AG04450 (cell line): ENCODE results near the gene RSBN1. TPM values are rescaled to one million over a fixed set of nuclear protein-coding genes. Genes with fewer than 3 reads are reported as not detected.

Source experiments
- CTCF ChIA-PET: fragments of 300-600, 350-600 bp; formaldehyde crosslinking; extraction: SDS; loops from one replicate; lab custom pipeline; 2022; ENCODE audit warnings: antibody characterized with exemption, inconsistent platforms; lab: Charles Lee
- POLR2A ChIA-PET: fragments of 350-600 bp; formaldehyde crosslinking; extraction: SDS; loops from one replicate; lab custom pipeline; 2021; ENCODE audit warnings: antibody characterized with exemption, inconsistent platforms; lab: Yijun Ruan, JAX
- DNase-seq: peaks from one replicate; pipeline ENCODE4 v3.0.0-alpha.2; 2011; ENCODE audit warnings: low read depth, low spot score
- H3K27ac ChIP-seq: one replicate; pipeline ENCODE4 v1.5.1; 2012; ENCODE audit warnings: low read depth, low read length, control low read depth
- H3K27me3 ChIP-seq: one replicate; pipeline ENCODE4 v1.6.0; 2012; ENCODE audit warnings: low read length; ENCODE audit not compliant: control insufficient read depth, insufficient read depth
- H3K4me3 ChIP-seq: 2 replicates; pipeline ENCODE4 v1.5.1; 2011; ENCODE audit warnings: mild to moderate bottlenecking, low read depth, low read length, control low read depth
- H3K9me3 ChIP-seq: 2 replicates; pipeline ENCODE4 v1.5.1; 2012; ENCODE audit warnings: low read length; ENCODE audit not compliant: control insufficient read depth, insufficient read depth
- polyA plus RNA-seq: library from polyadenylated mRNA; depleted of rRNA; stranded (reverse); fragments of >200 nt; gene quantifications from 2 replicates; pipeline ENCODE4 v1.2.3, GENCODE V29; 2011
- TF ChIP-seq, protein P1 (sequence below): IDR thresholded peaks from 2 replicates; pipeline ENCODE4 v1.5.1; 2011; ENCODE audit warnings: low read depth, low read length, control low read depth, inconsistent platforms

Gene RSBN1
- polyA plus RNA-seq, 1 experiment: 12.2 TPM

GRCh38 chr1:113786069-113786468 is 26.2 kb downstream of the RSBN1 start:
- TF ChIP-seq, protein P1, sequence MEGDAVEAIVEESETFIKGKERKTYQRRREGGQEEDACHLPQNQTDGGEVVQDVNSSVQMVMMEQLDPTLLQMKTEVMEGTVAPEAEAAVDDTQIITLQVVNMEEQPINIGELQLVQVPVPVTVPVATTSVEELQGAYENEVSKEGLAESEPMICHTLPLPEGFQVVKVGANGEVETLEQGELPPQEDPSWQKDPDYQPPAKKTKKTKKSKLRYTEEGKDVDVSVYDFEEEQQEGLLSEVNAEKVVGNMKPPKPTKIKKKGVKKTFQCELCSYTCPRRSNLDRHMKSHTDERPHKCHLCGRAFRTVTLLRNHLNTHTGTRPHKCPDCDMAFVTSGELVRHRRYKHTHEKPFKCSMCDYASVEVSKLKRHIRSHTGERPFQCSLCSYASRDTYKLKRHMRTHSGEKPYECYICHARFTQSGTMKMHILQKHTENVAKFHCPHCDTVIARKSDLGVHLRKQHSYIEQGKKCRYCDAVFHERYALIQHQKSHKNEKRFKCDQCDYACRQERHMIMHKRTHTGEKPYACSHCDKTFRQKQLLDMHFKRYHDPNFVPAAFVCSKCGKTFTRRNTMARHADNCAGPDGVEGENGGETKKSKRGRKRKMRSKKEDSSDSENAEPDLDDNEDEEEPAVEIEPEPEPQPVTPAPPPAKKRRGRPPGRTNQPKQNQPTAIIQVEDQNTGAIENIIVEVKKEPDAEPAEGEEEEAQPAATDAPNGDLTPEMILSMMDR: no peak
- DNase-seq: no peak
- H3K4me3 ChIP-seq: no peak overlapping the region
- ChIA-PET CTCF (no interaction called here), POLR2A (no interaction called here)
- no peaks in the 10 kb centered on the region for H3K9me3 ChIP-seq
- H3K27me3 ChIP-seq: no peaks in the 10 kb centered on the region
- H3K27ac ChIP-seq: no peak overlapping the region

GRCh38 chr1:113784104-113784779 is 28.0 kb downstream of the RSBN1 start:
- H3K4me3 ChIP-seq: no peak overlapping the region
- CTCF ChIA-PET: interaction anchor here (0.9 kb wide), 1 partner anchor 9 kb away, joined by 3 read pairs; no protein-coding TSS in a partner anchor
- H3K27ac ChIP-seq: no peak overlapping the region

DNA sequence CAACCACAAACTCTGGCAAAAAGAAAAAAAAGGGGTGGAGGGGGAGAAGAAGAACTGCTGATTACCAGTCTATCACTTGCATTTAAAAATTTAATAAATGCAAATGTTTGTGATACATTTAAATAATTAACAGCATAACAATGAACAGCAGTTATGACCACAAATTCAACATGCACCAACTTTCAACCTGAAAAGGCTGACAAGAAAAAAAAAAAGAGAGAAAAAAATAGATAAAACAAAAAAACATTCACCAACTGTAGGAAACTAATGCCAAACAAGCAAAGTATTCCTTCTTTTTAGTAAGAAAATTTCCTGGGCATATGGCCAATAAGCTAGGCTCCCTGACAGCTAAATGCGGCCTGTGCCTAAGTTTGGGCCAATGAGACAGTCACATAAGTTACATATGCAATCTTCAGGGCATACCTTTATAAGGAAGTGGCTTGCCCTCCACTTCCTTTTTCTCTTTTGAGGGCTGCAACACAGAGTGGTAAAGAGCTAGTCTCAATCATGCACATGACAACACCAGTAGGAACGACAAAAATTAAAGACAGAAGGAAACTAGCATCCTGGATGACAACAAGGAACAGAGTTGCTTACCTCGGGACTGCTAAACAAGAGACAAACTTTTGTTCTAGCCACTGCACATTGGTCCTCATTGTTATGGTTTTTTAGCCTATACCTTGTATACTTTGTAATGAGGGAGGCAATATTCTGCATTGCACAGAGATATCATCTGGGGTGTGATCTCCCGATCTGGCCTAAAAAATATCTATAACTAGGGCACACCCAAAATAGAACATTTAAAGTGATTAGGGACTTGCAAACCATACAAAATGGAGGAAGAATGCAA is 28.8 kb downstream of the RSBN1 start:
- ChIA-PET CTCF (no interaction called here), POLR2A (no interaction called here)
- TF ChIP-seq, protein P1: no peak
- Histone ChIP-seq H3K9me3 (no peaks in the 10 kb centered on the region), H3K27ac (no peak overlapping the region), H3K4me3 (no peak overlapping the region), H3K27me3 (no peaks in the 10 kb centered on the region)
- no peak for DNase-seq

More at GRCh38 chr1:113784104-113784779, 28.0 kb downstream of the RSBN1 start:
- DNase-seq: no peak
- Histone ChIP-seq H3K27me3 (no peaks in the 10 kb centered on the region), H3K9me3 (no peaks in the 10 kb centered on the region)
- POLR2A ChIA-PET: no interaction called here
- TF ChIP-seq, protein P1: no peak

DNA sequence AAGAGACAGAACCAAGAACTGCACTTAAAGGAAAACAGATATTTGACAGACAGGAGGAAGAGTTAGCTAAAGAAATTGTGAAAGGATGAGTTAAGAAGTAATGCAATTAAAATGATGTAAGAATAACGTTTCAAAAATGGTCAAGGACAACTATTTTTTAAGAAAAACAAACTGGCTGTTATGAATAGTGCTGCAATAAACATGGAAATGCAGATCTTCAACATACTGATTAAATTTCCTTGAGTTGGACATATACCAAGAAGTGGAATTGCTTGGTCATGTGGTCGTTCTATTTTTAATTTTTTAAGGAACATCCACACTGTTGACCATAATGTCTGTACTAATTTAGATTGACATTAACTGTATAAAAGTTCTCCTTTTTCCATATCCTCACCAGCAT is 29.9 kb downstream of the RSBN1 start:
- TF ChIP-seq, protein P1: no peak
- POLR2A ChIA-PET: no interaction called here
- H3K27me3 ChIP-seq: no peaks in the 10 kb centered on the region
- no peaks in the 10 kb centered on the region for H3K9me3 ChIP-seq
- CTCF ChIA-PET: no interaction called here
- DNase-seq: no peak
- no peak overlapping the region for H3K27ac ChIP-seq
- H3K4me3 ChIP-seq: no peak overlapping the region
